ENCODE results near the gene TCERG1. TPM values are rescaled to one million over a fixed set of nuclear protein-coding genes. Genes with fewer than 3 reads are reported as not detected.
A peak's percentile ranks its signal among the peaks of the same experiment; 100 is the strongest.

The TCERG1 gene
- total RNA-seq, 1 experiment from 2014 or later: 34.1 TPM

DNA sequence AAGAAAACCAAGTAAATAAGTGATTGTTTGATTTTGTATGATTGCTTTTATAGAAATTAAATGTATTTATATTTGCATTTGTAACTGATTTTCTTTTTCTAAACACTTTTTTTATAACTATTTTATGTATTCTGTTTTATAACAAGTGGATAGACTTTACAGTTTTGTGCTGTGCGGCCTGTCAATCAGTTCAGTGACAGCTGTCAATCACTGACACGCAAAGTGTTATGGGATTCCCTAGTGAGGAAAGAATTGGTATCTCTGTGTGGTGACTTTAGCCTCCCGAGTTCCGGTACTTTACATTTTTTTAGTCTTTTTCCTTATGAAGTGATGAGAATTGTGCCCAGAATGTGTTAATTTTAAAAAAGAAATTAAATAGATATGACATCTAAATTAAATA is 52.5 kb downstream of the TCERG1 start:
- in situ Hi-C loops (cut with HindIII; ENCODE audit: low pct_unique_long_range_greater_than_20kb, low sequenced_read_pairs): no loop called here

DNA sequence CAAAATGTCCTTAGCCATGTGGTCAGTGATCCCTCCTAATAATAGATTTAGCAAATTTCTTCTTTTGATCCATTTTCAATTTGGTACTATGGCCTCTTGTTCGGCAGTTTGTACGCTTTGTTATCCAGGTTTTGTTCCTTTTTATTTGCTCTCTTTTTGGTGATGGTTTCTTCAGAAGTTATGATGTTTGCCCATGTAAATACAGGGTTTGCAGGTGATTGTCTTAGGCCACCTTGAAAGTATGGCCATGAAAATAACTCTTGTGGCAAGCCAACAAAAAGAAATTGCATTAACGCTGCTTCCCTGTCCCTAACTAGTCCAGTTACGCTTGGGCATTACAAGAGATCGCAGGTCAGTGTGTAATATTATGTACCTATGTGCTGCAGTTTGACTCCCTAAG is 60.3 kb downstream of the TCERG1 start:
- no peak for DNase-seq (ENCODE audit: low read depth, low spot score)
- in situ Hi-C loops (cut with HindIII; ENCODE audit: low pct_unique_long_range_greater_than_20kb, low sequenced_read_pairs): no loop called here

More for the DNA sequence above, 52.5 kb downstream of the TCERG1 start:
- DNase-seq (ENCODE audit: low read depth, low spot score): no peak

DNA sequence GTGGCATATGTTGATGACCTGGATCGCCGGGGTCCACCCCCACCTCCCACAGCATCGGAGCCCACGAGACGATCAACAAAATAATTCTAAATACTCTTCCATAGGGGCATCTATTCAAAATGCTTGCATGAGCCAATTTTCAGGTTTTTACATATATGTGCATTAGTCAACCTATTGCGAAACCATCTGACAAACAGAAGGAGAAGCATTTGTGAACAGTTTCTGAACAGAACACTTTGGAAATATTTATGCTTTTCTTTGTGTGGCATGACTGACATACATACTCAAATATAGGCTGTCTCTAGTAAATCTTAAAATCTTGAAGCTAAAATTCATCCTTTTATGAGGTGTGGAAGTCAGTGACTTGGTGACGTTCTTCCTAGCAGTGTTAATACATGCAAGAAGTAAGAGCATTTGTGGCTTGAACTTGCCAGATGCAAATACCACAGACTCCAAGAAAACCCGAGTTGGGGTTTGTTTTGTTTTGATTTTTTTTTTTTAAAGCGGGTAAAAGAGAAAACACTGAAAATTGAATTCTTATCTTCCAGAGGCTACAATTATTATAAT is 63.5 kb downstream of the TCERG1 start:
- no peak for DNase-seq (ENCODE audit: low read depth, low spot score)
- in situ Hi-C loops (cut with HindIII; ENCODE audit: low pct_unique_long_range_greater_than_20kb, low sequenced_read_pairs): no loop called here

DNA sequence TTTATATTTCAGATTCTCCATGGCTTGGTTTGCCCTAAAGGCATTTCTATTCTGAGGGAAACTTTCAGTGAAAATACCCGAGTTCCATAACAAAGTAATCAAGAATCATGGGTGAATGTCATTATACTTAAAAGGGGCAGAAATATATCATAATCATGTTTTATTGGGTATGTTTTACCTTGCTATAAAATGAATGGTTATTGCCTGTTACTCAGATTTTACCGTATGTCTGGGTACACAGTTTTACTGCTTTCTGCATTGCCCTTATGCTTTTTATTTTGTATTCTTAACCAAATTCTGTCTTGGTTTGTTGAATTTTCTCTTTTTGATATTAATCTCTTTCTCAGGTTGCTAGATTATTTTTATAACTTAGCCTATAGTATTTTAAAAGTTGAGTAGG is 66.3 kb downstream of the TCERG1 start:
- no peak for DNase-seq (ENCODE audit: low read depth, low spot score)
- in situ Hi-C loops (cut with HindIII; ENCODE audit: low pct_unique_long_range_greater_than_20kb, low sequenced_read_pairs): no loop called here

DNA sequence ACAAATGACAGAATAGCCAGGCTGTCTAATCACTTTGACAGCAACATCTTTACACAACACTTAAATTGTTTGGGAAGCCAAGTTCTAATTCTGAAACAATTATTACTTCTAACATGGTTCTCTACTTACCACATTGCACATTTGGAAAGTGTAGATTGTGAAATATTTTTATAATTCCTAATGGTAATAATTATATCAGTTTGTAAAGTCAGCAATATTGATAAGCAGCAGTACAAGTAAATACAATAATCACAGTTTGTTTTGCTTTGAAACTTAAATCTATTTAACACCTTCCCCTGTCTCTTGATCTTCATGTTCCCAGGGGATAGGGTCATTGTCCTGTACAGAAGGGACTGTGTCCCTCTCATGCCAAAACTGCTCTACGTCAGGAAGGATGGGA is 67.4 kb downstream of the TCERG1 start:
- in situ Hi-C loops (cut with HindIII; ENCODE audit: low pct_unique_long_range_greater_than_20kb, low sequenced_read_pairs): no loop called here
- no peak for DNase-seq (ENCODE audit: low read depth, low spot score)

DNA sequence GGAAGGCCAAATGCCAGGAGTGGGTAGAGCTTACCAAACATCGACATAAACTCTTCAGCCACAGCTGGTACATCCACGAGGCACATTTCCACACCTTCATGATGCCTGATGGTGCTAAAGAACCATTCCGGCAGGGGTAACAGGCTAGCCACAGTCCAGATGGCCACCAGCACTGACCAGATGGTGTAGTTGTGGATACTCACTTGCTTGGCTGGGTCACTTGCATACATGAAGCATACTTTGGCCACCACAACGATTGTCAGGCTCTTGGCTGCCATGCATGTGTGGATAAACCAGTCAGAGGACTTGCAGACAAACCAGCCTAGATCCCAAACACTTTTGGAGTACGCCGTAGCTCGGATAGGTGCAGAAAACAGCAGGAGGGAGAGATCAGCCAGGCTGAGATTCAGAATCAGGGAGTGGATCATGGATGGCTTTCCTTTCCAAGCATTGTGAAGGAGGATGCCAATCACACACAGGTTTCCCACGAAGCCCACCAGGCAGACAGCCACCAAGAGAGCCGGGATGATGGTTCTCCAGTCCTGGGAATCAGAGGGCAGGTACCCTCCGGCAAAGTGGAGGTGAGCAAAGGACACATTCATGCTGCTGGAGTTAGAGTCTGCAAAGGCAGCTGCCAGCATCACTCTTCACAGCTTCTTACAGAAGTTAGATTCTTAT is 68.5 kb downstream of the TCERG1 start:
- in situ Hi-C loops (cut with HindIII; ENCODE audit: low pct_unique_long_range_greater_than_20kb, low sequenced_read_pairs): no loop called here
- DNase-seq (ENCODE audit: low read depth, low spot score): no peak

DNA sequence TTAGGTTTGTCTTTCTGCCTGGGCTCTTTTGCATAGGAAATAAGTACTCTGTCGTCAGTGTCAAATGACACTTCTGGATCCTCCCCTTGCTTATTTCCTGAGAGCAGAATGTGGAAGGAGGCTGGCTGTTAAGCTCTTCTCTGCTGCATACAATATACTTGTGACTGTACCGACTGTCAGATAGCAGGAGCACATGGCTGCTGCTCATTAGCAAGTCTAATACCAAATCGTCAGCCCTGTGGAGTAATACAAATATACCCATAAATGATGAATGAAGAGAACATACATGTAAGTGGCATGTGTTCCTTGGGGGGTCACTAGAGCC is 69.0 kb downstream of the TCERG1 start, which contains the start of gene GPR151:
Gene GPR151, minus strand, starts transcription at position 40 of the 325 bp plus-strand sequence. CDS start 77 bp downstream, outside the sequence.
- peak; percentile 5 for DNase-seq (ENCODE audit: low read depth, low spot score)
- in situ Hi-C loops (cut with HindIII; ENCODE audit: low pct_unique_long_range_greater_than_20kb, low sequenced_read_pairs): no loop called here

DNA sequence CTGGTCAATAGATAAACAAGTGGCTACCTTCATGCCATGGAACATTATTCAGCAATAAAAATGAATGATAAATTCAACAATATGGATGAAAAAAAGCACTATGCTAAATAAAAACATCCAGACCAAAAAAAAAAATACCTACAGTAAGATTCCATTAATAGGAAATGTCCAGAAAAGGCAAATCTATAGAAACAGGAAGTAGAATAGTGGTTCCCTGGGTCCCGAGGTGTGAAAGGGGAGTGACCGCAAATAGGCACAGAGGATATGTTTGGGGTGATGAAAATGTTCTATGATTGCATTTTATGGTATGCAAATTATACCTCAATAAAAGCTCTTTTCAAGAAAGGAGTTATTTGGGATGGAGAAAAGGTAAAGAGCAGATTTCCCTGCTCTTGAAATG is 72.4 kb downstream of the TCERG1 start:
- no peak for DNase-seq (ENCODE audit: low read depth, low spot score)
- in situ Hi-C loops (cut with HindIII; ENCODE audit: low pct_unique_long_range_greater_than_20kb, low sequenced_read_pairs): no loop called here

DNA sequence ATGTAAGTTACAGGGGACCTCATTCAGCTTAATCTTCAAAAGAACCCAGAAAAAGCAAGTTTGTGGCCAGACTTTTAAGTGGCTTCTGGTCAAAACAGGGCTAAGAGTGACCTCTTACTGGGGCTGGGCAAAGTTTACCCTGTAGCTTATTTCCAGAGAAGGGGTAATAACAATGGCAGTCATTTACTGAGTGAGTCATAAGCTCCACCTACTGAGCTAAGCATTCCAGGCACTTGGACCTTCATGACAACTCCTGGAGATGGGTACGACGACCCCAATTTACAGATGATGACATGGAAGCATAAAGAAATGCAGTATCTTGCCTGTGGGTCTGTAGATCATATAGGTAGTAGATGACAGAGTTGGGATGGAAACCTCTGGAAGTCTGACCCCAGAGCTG is 73.6 kb downstream of the TCERG1 start:
- DNase-seq (ENCODE audit: low read depth, low spot score): no peak
- in situ Hi-C loops (cut with HindIII; ENCODE audit: low pct_unique_long_range_greater_than_20kb, low sequenced_read_pairs): no loop called here

DNA sequence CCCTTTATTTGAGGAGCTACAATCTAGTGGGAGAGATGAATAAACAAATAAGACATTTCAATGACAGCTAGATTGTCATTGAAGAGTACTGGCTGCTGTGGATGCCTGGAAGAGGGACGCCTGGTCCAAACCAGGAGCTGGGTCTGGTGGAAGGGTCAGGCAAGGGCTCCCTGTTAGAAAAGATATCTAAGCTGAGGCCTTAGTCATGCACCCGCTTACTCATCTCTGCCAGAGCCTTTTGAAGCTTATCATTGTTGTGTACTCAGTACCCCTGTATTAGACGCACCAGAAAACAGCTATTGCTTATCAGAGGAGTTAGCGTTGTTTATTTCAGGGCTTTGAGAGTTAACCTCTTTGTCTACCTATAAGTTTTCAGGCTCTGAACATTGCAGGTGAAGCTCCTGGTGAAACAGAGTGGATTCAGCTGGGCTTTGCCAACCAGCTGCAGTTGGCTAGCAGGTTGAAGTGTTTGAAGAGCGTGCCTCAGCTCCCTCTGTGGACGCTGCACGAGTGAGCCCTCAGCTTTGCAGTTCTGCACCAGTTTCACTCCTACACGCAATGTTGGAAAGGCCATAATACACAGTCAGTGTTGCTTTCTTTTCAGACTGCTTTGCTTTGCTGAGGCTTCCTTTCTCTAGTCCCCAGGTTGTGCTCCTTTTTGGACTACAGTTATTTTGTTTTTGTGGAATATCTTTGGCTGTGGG is 74.4 kb downstream of the TCERG1 start:
- DNase-seq (ENCODE audit: low read depth, low spot score): no peak
- in situ Hi-C loops (cut with HindIII; ENCODE audit: low pct_unique_long_range_greater_than_20kb, low sequenced_read_pairs): no loop called here

DNA sequence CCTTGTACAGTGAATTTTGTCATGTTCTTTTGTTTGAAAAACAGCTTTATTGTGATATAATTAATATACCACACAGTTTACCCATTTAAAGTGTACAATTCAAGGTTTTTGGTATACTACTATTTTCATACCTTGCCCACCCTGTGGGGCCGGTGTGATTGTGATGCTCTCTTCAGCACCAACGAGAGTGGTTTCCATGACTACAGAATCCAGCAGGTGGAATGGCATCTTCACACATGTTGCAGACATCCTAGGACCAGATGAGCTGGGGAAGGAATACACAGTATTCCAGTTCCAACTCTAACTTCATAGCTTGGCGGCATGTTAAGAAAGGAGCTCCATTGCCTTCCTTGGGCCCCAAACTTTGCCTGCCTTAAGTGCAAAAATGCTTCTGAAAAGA is 76.6 kb downstream of the TCERG1 start:
- in situ Hi-C loops (cut with HindIII; ENCODE audit: low pct_unique_long_range_greater_than_20kb, low sequenced_read_pairs): no loop called here
- DNase-seq (ENCODE audit: low read depth, low spot score): no peak

DNA sequence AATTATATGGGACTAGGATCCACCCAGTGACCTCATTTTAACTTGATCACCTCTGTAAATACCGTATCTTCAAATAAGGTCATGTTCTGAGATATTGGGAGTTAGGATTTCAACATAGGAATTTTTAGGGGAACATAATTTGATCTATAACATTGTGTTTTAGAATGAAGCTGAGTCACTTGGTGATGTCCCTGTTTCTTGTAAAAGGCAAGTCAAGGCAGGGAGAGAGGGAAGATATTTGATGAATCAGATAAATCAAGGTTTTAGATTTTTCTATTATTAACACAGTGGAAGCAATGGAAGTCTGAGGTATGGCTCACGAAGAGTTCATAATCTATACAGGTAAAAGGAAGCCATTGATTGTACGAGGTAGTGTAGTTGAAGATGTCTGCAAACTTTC is 80.7 kb downstream of the TCERG1 start:
- in situ Hi-C loops (cut with HindIII; ENCODE audit: low pct_unique_long_range_greater_than_20kb, low sequenced_read_pairs): no loop called here
- no peak for DNase-seq (ENCODE audit: low read depth, low spot score)

DNA sequence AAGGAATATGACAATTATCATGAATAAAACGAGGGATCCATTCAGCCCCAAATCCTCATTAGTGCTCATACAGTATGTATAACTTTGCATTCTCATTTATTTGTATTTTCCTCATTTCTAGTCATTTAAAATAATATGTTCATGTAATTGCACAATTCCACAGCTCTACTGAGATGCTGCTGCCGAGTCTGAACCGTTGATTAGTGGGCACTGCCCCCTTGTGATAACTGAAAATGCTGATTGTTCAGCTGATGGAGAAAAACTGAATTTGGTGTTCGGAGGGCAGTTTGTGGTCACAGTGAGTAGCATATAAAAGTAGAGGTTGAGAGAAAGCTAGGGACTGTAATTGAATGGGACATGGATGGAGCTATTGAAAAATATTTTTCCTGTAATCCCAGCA is 81.1 kb downstream of the TCERG1 start:
- peak; percentile 43 for DNase-seq (ENCODE audit: low read depth, low spot score)
- in situ Hi-C loops (cut with HindIII; ENCODE audit: low pct_unique_long_range_greater_than_20kb, low sequenced_read_pairs): no loop called here

DNA sequence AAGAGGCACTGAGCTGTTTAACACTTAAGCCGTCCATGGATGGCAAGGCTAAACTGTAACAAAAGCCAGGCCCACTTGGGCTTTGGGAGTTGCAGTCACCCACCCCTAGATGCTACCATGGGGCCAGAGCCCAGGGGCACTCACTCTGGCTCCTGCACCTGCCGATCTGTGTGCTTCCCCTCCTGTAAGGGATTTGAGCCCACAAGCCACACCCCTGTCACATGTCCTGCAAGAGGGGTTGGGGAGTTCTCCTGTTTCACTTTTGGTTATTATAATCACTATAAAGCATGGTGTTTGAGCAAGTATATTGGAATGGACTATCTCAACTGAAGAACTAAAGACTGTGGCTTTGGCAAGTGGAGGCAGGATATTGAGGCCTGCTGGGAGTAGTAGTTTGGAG is 82.9 kb downstream of the TCERG1 start:
- in situ Hi-C loops (cut with HindIII; ENCODE audit: low pct_unique_long_range_greater_than_20kb, low sequenced_read_pairs): no loop called here

DNA sequence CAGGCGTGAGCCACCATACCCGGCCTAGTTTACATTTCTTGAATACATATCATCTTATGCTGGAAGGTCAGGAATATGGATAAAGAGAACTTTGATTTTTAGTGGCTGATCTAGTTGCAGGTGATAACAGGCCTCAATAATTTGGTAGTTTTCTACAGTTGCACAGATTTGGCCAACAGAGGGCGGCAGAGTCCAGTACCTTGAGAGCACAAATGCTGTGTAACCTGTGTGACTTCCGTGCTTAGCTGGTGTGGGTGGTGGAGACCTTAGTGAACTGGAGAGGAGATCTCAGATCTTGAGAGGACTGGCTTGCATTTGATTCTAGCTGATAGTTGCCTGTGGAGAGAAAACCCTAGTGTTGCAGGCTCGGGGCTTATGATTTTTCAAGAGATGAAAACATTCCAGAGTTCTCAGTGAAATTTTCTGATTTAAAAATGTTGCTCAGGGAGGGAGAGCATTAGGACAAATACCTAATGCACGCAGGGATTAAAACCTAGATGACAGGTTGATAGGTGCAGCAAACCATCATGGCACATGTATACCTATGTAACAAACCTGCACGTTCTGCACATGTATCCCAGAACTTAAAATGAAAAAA is 86.2 kb downstream of the TCERG1 start:
- peak; percentile 87 for DNase-seq (ENCODE audit: low read depth, low spot score)
- in situ Hi-C loops (cut with HindIII; ENCODE audit: low pct_unique_long_range_greater_than_20kb, low sequenced_read_pairs): no loop called here

More for the DNA sequence above, 82.9 kb downstream of the TCERG1 start:
- DNase-seq (ENCODE audit: low read depth, low spot score): no peak

DNA sequence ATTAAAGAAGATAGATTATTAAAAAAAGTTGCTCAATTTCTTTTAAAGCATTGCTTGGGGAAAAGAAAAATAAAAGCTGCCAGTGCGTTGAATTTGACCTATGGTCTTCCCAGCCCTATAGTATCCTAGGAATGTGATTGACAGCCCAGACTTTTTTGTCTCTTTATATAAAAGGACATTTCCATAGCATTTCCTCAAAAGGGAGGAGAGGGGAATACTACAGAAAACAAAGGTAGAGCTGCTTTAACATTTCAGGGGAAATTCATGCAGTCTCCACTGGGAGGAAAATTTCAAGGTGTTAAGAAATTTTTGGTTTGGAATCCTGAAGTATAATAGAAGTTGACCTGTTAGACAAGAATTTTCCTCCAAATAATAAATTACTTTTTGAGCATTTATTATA is 86.7 kb downstream of the TCERG1 start:
- in situ Hi-C loops (cut with HindIII; ENCODE audit: low pct_unique_long_range_greater_than_20kb, low sequenced_read_pairs): no loop called here
- DNase-seq (ENCODE audit: low read depth, low spot score): no peak

DNA sequence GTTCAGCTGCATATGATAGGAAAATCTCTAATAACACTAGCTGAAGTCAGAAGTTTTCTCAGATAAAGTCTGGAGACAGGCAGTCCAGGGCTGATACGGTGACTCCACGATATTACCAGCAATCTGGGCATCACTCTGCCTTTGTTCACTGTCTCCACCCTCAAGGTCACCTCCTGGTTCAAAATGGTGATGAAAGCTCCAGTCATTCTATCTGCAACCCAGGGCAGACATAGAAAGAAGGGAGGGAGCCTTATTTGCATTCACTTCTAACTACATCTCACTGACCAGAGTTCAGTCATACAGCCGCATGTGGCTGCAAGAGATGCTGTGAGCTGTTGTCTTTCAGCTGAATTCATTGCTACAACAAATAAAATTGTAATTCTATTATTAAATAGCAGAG is 91.3 kb downstream of the TCERG1 start:
- in situ Hi-C loops (cut with HindIII; ENCODE audit: low pct_unique_long_range_greater_than_20kb, low sequenced_read_pairs): no loop called here
- DNase-seq (ENCODE audit: low read depth, low spot score): no peak

DNA sequence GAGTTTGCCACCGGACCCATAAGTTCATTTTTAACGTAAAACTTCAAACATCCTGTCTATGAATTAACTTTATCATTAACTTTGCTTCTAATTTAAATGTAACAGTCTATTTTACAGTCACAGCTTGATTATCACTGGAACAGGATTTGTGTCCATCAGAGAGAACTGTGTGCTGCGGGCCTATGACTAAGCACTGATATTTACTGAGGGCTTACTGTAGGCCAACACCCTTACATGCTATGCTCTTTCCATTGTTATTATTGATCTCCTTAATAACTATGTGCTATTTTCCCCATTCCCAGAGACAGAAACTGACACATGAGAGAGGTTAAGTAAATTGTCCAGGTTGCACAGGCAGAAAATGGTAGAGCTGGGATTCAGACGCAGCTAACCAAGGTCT is 92.8 kb downstream of the TCERG1 start:
- in situ Hi-C loops (cut with HindIII; ENCODE audit: low pct_unique_long_range_greater_than_20kb, low sequenced_read_pairs): no loop called here
- no peak for DNase-seq (ENCODE audit: low read depth, low spot score)

DNA sequence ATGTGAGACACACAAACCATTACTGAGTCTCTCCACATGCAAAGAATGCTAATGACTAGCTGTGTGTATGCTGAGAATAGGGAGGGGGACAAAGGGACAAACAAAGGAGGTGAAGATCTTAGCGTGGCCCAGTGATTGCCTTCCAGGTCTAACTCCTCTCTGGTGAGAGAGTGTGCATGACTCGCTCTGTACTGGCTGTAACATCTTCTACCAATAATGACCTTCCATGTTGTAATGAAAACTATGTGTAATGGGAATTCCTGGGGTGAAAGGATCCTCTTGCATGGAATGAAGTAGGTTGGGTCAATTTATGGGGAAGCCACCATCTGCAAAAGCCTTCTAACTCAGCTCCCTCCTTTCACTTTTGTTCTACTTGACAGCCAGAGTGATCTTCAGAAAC is 93.3 kb downstream of the TCERG1 start:
- no peak for DNase-seq (ENCODE audit: low read depth, low spot score)
- in situ Hi-C loops (cut with HindIII; ENCODE audit: low pct_unique_long_range_greater_than_20kb, low sequenced_read_pairs): no loop called here
